A549 (cell line): ENCODE data around the gene RIMBP2.

Experiments
- BHLHE40 ChIP-seq: IDR thresholded peaks from 2 replicates; pipeline ENCODE4 v1.6.1; 2012; ENCODE audit warnings: low read depth, low read length, inconsistent platforms
- MYC ChIP-seq: IDR thresholded peaks from 2 replicates; pipeline ENCODE4 v1.6.1; 2012; ENCODE audit warnings: mild to moderate bottlenecking, inconsistent platforms, low read length, improper control_type of control experiment, borderline replicate concordance
- TF ChIP-seq, protein P1 (sequence below): fragments of 250-450 bp; sonication (Bioruptor Pico); IDR thresholded peaks from 2 replicates; pipeline ENCODE4 v1.5.0; 2021; ENCODE audit warnings: mild to moderate bottlenecking, moderate library complexity, borderline replicate concordance
- TF ChIP-seq, protein P2 (sequence below): fragments of >200 bp; sonication (Bioruptor Twin); formaldehyde crosslinking; IDR thresholded peaks from 3 replicates; pipeline ENCODE4 v1.5.1; 2016

DNA sequence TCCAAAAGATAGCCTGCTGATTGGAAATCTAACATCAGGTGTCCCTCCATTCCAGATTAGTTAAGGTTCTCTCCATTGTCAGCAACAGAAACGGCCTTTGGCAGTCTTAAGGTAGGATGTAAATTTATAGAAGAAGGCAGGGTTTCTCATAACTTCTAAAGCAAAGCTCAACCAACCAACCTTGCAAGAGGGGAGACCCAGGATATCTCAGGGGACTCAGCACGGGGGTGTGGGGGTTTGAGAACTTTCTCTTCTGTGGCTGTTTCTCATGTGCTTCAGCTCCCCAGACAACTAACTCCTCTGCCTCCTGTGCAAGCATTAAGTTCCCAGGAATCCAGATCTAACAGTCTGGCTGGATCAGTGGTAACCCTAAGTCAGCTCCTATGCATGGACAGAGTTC lies 148.1 kb downstream of the RIMBP2 start:
- TF ChIP-seq MYC (no peak), BHLHE40 (no peak)
- TF ChIP-seq, protein P1, sequence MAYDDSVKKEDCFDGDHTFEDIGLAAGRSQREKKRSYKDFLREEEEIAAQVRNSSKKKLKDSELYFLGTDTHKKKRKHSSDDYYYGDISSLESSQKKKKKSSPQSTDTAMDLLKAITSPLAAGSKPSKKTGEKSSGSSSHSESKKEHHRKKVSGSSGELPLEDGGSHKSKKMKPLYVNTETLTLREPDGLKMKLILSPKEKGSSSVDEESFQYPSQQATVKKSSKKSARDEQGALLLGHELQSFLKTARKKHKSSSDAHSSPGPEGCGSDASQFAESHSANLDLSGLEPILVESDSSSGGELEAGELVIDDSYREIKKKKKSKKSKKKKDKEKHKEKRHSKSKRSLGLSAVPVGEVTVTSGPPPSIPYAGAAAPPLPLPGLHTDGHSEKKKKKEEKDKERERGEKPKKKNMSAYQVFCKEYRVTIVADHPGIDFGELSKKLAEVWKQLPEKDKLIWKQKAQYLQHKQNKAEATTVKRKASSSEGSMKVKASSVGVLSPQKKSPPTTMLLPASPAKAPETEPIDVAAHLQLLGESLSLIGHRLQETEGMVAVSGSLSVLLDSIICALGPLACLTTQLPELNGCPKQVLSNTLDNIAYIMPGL (CRISPR knock-in tag): no peak
- TF ChIP-seq, protein P2, sequence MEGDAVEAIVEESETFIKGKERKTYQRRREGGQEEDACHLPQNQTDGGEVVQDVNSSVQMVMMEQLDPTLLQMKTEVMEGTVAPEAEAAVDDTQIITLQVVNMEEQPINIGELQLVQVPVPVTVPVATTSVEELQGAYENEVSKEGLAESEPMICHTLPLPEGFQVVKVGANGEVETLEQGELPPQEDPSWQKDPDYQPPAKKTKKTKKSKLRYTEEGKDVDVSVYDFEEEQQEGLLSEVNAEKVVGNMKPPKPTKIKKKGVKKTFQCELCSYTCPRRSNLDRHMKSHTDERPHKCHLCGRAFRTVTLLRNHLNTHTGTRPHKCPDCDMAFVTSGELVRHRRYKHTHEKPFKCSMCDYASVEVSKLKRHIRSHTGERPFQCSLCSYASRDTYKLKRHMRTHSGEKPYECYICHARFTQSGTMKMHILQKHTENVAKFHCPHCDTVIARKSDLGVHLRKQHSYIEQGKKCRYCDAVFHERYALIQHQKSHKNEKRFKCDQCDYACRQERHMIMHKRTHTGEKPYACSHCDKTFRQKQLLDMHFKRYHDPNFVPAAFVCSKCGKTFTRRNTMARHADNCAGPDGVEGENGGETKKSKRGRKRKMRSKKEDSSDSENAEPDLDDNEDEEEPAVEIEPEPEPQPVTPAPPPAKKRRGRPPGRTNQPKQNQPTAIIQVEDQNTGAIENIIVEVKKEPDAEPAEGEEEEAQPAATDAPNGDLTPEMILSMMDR: no peak
